Endothelial cell of umbilical vein (primary cell): Measurements from ENCODE around the gene POU1F1.

Source experiments
- EZH2 ChIP-seq: IDR thresholded peaks from 2 replicates; pipeline ENCODE4 v1.6.1; 2012; ENCODE audit warnings: borderline replicate concordance, low read depth, mild to moderate bottlenecking, moderate library complexity, low read length, inconsistent platforms; ENCODE audit not compliant: severe bottlenecking
- FOS ChIP-seq: IDR thresholded peaks from 2 replicates; pipeline ENCODE4 v1.6.1; 2011; ENCODE audit warnings: mild to moderate bottlenecking, low read length, moderate library complexity, borderline replicate concordance; ENCODE audit not compliant: insufficient read depth
- POLR2A ChIP-seq: IDR thresholded peaks from 2 replicates; pipeline ENCODE4 v1.6.1; 2012; ENCODE audit warnings: low read depth, mild to moderate bottlenecking, control low read depth, low read length
- POLR2AphosphoS5 ChIP-seq: IDR thresholded peaks from 2 replicates; pipeline ENCODE4 v1.6.1; 2012; ENCODE audit warnings: low read depth, mild to moderate bottlenecking, control low read depth, low read length, moderate library complexity; ENCODE audit not compliant: insufficient read depth
- TF ChIP-seq, protein P1 (sequence below), 2 donors: IDR thresholded peaks; 1 replicate in 1 of 2; 2 replicates in 1 of 2; pipeline ENCODE4 v1.5.1; 2011; ENCODE audit warnings: low read length in 2 of 2, mild to moderate bottlenecking in 2 of 2, moderate library complexity in 2 of 2, control low read depth in 1 of 2, inconsistent platforms in 1 of 2, low read depth in 1 of 2; ENCODE audit not compliant: insufficient read depth in 1 of 2; ENCODE audit errors: extremely low read depth in 1 of 2
- TF ChIP-seq, protein P2 (sequence below): IDR thresholded peaks from 2 replicates; pipeline ENCODE4 v1.6.1; 2011; ENCODE audit not compliant: insufficient read depth, insufficient read length

DNA sequence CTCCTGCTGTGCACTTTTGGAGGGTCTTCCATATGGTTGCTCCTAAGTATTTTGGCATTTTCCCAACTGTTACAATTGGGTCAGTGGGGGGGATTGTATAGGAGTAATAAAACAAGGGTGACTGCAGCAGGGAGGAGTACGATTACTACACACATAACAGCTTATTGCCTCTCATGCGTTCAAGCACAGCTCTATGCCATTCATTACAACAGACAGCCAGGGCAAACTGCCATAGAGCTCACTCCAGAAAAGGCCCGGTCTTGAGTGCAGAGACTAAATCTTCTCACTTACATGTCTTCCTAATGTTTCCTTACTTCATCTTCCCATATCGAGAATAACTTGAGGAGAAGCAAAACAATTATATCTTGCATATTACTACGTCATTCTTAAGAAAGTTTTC is 50.7 kb downstream of the POU1F1 start:
- TF ChIP-seq, protein P1, sequence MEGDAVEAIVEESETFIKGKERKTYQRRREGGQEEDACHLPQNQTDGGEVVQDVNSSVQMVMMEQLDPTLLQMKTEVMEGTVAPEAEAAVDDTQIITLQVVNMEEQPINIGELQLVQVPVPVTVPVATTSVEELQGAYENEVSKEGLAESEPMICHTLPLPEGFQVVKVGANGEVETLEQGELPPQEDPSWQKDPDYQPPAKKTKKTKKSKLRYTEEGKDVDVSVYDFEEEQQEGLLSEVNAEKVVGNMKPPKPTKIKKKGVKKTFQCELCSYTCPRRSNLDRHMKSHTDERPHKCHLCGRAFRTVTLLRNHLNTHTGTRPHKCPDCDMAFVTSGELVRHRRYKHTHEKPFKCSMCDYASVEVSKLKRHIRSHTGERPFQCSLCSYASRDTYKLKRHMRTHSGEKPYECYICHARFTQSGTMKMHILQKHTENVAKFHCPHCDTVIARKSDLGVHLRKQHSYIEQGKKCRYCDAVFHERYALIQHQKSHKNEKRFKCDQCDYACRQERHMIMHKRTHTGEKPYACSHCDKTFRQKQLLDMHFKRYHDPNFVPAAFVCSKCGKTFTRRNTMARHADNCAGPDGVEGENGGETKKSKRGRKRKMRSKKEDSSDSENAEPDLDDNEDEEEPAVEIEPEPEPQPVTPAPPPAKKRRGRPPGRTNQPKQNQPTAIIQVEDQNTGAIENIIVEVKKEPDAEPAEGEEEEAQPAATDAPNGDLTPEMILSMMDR (IDR thresholded peaks at IDR 0.05; ENCODE audit: extremely low read depth in 1 of 2, insufficient read depth in 1 of 2, low read depth in 1 of 2, low read length in 2 of 2) = no peak
- TF ChIP-seq EZH2 (no peak), POLR2A (no peak), POLR2AphosphoS5 (no peak), FOS (no peak)
- TF ChIP-seq, protein P2, sequence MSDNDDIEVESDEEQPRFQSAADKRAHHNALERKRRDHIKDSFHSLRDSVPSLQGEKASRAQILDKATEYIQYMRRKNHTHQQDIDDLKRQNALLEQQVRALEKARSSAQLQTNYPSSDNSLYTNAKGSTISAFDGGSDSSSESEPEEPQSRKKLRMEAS = no peak
